Uterus (tissue), 2 donors: Measurements from ENCODE around the gene SLC66A2.

Experiments
- CTCF ChIP-seq, 4 experiments: fragments of 200-600 bp in 2 of 4; fragments of 450-650 bp in 2 of 4; sonication (generic) in 2 of 4; IDR thresholded peaks; one replicate each; pipeline ENCODE4 v1.5.1; 2016 to 2019; ENCODE audit warnings: antibody characterized with exemption in 4 of 4, mild to moderate bottlenecking in 2 of 4, moderate library complexity in 1 of 4
- POLR2A ChIP-seq, 2 donors: fragments of 450-650 bp; IDR thresholded peaks; one replicate each; pipeline ENCODE4 v1.6.1; 2016; ENCODE audit warnings: antibody characterized with exemption in 2 of 2, mild to moderate bottlenecking in 1 of 2, moderate library complexity in 1 of 2

DNA sequence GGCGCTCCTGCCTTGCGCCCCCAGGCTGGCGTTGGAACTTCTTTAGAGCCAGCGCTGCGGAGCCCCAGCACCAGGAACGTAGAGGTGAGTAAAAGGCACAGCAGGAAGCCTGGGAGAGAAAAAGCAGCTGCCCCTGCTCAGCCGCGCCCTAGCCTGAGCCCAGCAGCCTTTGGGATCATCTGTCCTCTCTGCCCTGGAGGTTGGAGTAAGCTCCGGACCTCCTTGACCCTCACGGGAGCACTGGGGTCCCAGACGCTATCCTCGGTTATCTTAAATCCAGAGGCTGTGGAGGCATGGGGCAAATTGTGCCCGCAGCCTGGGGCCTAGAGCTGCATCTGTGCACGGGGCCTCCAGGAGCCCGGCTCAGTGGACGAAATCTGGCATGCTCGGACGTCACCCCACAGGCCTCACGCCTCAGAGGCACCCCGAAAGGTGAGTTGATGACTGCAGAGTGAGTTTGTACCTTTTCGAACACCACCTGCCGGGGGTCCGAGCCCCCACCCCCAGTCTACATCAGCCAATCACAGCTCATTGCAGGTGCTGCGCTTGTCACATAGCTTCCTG lies 1.6 kb upstream of the SLC66A2 start:
- TF ChIP-seq POLR2A (IDR thresholded peaks at IDR 0.05) (no peak), CTCF (IDR thresholded peaks at IDR 0.05) (no peak)
